ENCODE measurements around the gene PRSS33. TPM values are rescaled to one million over a fixed set of nuclear protein-coding genes. Genes with fewer than 3 reads are reported as not detected.

The PRSS33 gene
- total and polyA plus RNA-seq, 9 of the 15 experiments (the other 6 are each of a cell fraction or from before 2014, with no cell fraction given): not detected

- in situ Hi-C loops (cut with MboI) (no loop called here), intact Hi-C loops (cut with micrococcal nuclease) (no loop called here)
- POLR2A ChIA-PET: no interaction called here
- Histone ChIP-seq H3K4me1 (replicated peaks in 1 of 2; ENCODE audit: control insufficient read depth in 2 of 2, insufficient read depth in 2 of 2, low read length in 2 of 2) (peaks cover 4 to 31% of the 10 kb centered on the region in 2 experiments; a peak in 4 of 5 replicates), H3K27ac (ENCODE audit: extremely low read depth, low read depth, low read length) (no peak overlapping the region), H3K36me3 (ENCODE audit: control insufficient read depth, insufficient read depth, low read length) (no peaks in the 10 kb centered on the region), H3K79me2 (ENCODE audit: control insufficient read depth, insufficient read depth, low read length) (no peaks in the 10 kb centered on the region), H3K9me1 (ENCODE audit: control insufficient read depth, insufficient read depth, low read length) (no peaks in the 10 kb centered on the region), H3K27me3 (ENCODE audit: control insufficient read depth in 2 of 2, insufficient read depth in 2 of 2, low read length in 2 of 2) (peaks cover 18 to 28% of the 10 kb centered on the region in 2 experiments; a peak in 4 of 5 replicates), H2AFZ (ENCODE audit: low read depth, low read length) (peak overlapping the region; percentile 23; the same call in 1 of the 2 replicates), H3K4me3 (no peak overlapping the region), H4K20me1 (replicated peaks; ENCODE audit: control insufficient read depth, insufficient read depth, low read length) (peaks cover 10% of the 10 kb centered on the region; the same call in 1 of the 2 replicates), H3K4me2 (ENCODE audit: insufficient read depth, low read length) (no peak overlapping the region), H3K9me3 (replicated peaks; ENCODE audit: control insufficient read depth, insufficient read depth, low read depth, low read length) (no peaks in the 10 kb centered on the region), H3K9ac (ENCODE audit: insufficient read depth in 1 of 2, low read depth in 2 of 2, low read length in 2 of 2) (peak overlapping the region in 1 of 2 experiments; percentile 36; a peak in 2 of 4 replicates)
- TF ChIP-seq KDM1A (IDR thresholded peaks at IDR 0.05): peak in 1 of 2 experiments; percentile 39; a peak in 1 of 4 replicates
- TF ChIP-seq CTCF (IDR thresholded peaks at IDR 0.05 in 2 of 3, conservative IDR thresholded peaks at IDR 0.05 in 1 of 3; ENCODE audit: insufficient read depth in 2 of 3, low read depth in 1 of 3, low read length in 3 of 3): 0 out of 6 replicates have a peak, but pooled peaks of 1 of the 3 experiments have one; percentile 1
- no peak for TF ChIP-seq NR2C1 (IDR thresholded peaks at IDR 0.05)
- 0 out of 2 replicates have a peak, but pooled peaks have one; percentile 31 for TF ChIP-seq NR2C1 (tag; IDR thresholded peaks at IDR 0.05)
- TF ChIP-seq CTBP1 (IDR thresholded peaks at IDR 0.05; ENCODE audit: borderline replicate concordance): peak; percentile 30; the same call in 1 of the 2 replicates
- TF ChIP-seq CEBPG (CRISPR knock-in tag; IDR thresholded peaks at IDR 0.05): peak; percentile 81
- 0 out of 4 replicates have a peak, but pooled peaks of 1 of the 2 experiments have one; percentile 16 for TF ChIP-seq CEBPG (tag; conservative IDR thresholded peaks at IDR 0.05 in 1 of 2, IDR thresholded peaks at IDR 0.05 in 1 of 2)
- TF ChIP-seq GATA2 (CRISPR knock-in tag; IDR thresholded peaks at IDR 0.05): no peak
- TF ChIP-seq ESRRA (IDR thresholded peaks at IDR 0.05; ENCODE audit: borderline replicate concordance, low read depth): peak; percentile 95
- peak; percentile 91; the same call in 1 of the 2 replicates for TF ChIP-seq ZNF263 (CRISPR knock-in tag; IDR thresholded peaks at IDR 0.05; ENCODE audit: borderline replicate concordance)
- TF ChIP-seq, protein P1, sequence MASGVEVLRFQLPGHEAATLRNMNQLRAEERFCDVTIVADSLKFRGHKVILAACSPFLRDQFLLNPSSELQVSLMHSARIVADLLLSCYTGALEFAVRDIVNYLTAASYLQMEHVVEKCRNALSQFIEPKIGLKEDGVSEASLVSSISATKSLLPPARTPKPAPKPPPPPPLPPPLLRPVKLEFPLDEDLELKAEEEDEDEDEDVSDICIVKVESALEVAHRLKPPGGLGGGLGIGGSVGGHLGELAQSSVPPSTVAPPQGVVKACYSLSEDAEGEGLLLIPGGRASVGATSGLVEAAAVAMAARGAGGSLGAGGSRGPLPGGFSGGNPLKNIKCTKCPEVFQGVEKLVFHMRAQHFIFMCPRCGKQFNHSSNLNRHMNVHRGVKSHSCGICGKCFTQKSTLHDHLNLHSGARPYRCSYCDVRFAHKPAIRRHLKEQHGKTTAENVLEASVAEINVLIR (CRISPR knock-in tag; IDR thresholded peaks at IDR 0.05): no peak
- TF ChIP-seq SRSF7 (optimal IDR thresholded peaks at IDR 0.05; ENCODE audit: low read depth, low read length): no peak
- peak in 1 of 2 experiments; percentile 42; a peak in 1 of 4 replicates for TF ChIP-seq TRIM24 (IDR thresholded peaks at IDR 0.05)
- TF ChIP-seq HCFC1 (IDR thresholded peaks at IDR 0.05; ENCODE audit: low read depth, low read length): no peak
- no TSS peak for BruUV-seq (replicated peaks)
- DNase-seq (ENCODE audit: extremely low read depth in 1 of 4, low spot score in 3 of 4): no peak
- ATAC-seq: peak; percentile 27; the same call in 2 of the 3 replicates
- CTCF ChIA-PET (ENCODE audit: low intra/inter-chr PET ratio): no interaction called here
- 10% methylated on average over 15 of the region's 15 CpGs for WGBS (ENCODE audit: insufficient coverage, low coverage, missing lambda C conversion rate)
- FAIRE-seq: no peak
Measured at GRCh38 chr16:2786061-2786825, 1.1 kb downstream of the PRSS33 start.

All from K562 (cell line).